Central memory CD8-positive, alpha-beta T cell (primary cell): ENCODE measurements around the gene KSR2.
A peak's percentile ranks its signal among the peaks of the same experiment; 100 is the strongest.
"Not testable (repeated sequence)": the region's sequence is repeated elsewhere in the genome, so short reads cannot be mapped to it uniquely, and the experiment has no call there.

Experiments used
- ATAC-seq: fragments of 150-1000 bp; cut with Tn5 transposase; replicated peaks from 2 replicates; pipeline ENCODE4 v1.10.0; 2022; ENCODE audit warnings: mild to moderate bottlenecking, moderate FRiP score, moderate number of reproducible peaks; ENCODE audit not compliant: poor library complexity, severe bottlenecking; ENCODE audit errors: extremely low read depth
- DNase-seq, 2 donors: peaks; one replicate each; pipeline ENCODE4 v3.0.0; 2021; ENCODE audit warnings: low spot score in 2 of 2
- H3K27ac Mint-ChIP-seq: one replicate; pipeline ENCODE4 v1.8.0; 2022; ENCODE audit warnings: low read depth, mild to moderate bottlenecking, moderate library complexity, mixed read lengths
- H3K27me3 Mint-ChIP-seq: one replicate; pipeline ENCODE4 v1.8.0; 2022; ENCODE audit warnings: mixed read lengths
- H3K36me3 Mint-ChIP-seq: one replicate; pipeline ENCODE4 v1.8.0; 2022; ENCODE audit warnings: mild to moderate bottlenecking, moderate library complexity, mixed read lengths; ENCODE audit not compliant: insufficient read depth
- H3K4me1 Mint-ChIP-seq: one replicate; pipeline ENCODE4 v1.8.0; 2022; ENCODE audit warnings: mixed read lengths
- H3K4me3 Mint-ChIP-seq: one replicate; pipeline ENCODE4 v1.8.0; 2022; ENCODE audit warnings: mild to moderate bottlenecking, moderate library complexity, mixed read lengths
- H3K9me3 Mint-ChIP-seq: one replicate; pipeline ENCODE4 v1.8.0; 2022; ENCODE audit warnings: mixed read lengths

The KSR2 gene

DNA sequence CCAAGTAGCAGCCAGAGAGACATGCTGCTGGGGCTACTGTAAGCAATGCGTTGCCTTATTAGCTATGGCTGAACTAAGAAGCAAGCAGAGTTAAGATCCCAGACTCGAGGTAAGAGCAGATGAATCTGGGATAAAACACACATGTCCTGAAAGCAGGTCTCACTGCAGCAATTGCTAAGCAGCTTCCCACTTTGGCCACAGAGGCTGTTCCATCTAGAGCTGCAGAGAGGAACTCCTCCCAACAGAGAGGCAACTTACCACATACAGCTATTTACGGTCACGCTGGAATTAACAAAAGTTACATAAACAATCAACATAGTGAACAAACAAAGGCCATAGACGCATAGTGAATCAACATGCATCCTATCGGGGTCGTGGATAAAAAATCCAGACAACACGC is 90.2 kb downstream of the KSR2 start:
- Mint-ChIP-seq H3K36me3 (peaks cover 4% of the 10 kb centered on the region), H3K27ac (no peak overlapping the region), H3K9me3 (peaks cover 8% of the 10 kb centered on the region), H3K27me3 (peaks cover 42% of the 10 kb centered on the region), H3K4me3 (no peak overlapping the region), H3K4me1 (peaks cover 8% of the 10 kb centered on the region)
- ATAC-seq, result no peak
- no peak for DNase-seq

DNA sequence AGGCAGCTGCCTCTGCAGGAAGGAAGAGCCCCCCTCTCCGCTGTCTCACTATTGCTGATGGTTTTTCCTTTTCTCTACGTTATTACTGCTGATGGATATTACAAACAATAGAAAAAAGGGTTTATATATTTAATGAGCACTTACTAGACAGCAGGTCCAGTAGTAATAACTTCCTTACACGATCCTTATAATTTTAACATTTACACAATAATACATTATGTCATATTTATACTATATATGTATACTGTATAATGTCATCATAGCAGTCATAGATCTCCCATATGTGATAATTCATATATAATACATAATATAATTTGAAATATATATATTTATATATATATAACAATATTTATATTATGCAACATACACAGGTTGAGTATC is 92.4 kb downstream of the KSR2 start:
- Mint-ChIP-seq H3K27ac (no peak overlapping the region), H3K36me3 (peaks cover 4% of the 10 kb centered on the region), H3K4me1 (peaks cover 8% of the 10 kb centered on the region), H3K4me3 (no peak overlapping the region), H3K27me3 (peaks cover 33% of the 10 kb centered on the region), H3K9me3 (no peaks in the 10 kb centered on the region)
- ATAC-seq (no peak), DNase-seq (no peak)

DNA sequence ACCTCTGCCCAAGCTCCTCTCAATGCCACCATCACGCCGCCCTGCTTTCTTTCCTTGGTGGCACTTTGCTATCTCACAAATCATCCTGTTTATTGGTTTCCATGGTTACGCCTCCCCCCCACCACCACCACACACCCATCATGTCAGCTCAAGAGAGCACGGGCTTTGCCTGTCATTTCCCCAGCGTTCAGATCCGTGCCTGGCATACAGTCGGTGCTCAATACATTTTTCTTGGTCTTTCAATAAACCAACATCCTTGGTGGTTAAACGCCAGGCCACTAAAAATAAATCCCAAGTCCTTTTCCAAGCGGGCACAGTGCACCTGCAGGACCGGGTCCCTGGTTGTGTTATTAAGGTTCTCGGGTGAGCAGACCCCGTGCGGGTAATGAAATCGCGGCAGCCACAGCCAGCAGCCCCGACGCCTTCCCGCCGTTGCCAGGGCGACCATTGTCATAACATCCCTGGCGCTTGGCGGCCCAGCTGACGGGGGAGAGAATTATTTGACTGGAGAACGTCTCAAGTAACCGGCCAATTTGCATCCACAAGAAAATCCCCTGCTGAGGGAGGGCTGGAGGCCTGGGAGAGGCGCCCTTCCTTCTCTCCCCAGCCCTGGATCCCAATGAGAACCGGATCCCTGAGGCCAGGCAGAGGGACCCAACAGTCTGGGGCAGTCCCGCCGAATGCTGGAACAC is 92.9 kb downstream of the KSR2 start:
- Mint-ChIP-seq H3K4me3 (no peak overlapping the region), H3K4me1 (peaks cover 8% of the 10 kb centered on the region), H3K36me3 (peaks cover 4% of the 10 kb centered on the region), H3K27me3 (peaks cover 33% of the 10 kb centered on the region), H3K9me3 (no peaks in the 10 kb centered on the region), H3K27ac (no peak overlapping the region)
- DNase-seq, result no peak
- ATAC-seq, result peak; percentile 43

DNA sequence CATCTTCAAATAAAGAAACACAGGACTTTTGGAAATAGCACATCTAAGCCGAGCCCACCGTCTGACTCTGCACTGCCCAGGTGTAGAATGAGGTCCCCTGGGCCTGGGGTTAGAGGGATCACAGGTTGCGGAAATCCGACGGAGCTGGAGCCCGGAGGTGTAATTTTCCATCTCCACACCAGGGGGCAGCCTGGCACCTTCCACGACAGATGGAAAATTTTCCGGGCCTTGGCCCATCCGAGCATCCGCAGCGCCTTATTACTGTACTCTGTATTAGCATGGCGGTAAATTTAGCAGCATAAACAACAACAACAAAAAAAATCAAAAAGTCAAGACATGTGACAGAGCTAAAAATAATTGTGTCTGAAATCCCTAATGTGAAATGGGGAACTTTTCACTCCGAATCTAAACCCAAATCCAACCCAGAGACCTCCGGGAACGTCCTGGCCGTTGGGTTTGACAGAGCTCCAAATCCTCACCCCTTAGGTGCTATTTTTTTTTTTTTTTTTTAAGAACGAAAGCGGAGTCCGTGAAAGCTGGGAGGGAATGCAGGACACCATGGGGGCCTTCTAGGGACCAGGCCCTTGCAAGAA is 93.9 kb downstream of the KSR2 start:
- H3K27ac Mint-ChIP-seq, result no peak overlapping the region
- peaks cover 8% of the 10 kb centered on the region for H3K4me1 Mint-ChIP-seq
- H3K4me3 Mint-ChIP-seq, result no peak overlapping the region
- no peak for ATAC-seq
- peaks cover 4% of the 10 kb centered on the region for H3K36me3 Mint-ChIP-seq
- peaks cover 40% of the 10 kb centered on the region for H3K27me3 Mint-ChIP-seq
- peak; percentile 17 to 39 for DNase-seq
- H3K9me3 Mint-ChIP-seq, result no peaks in the 10 kb centered on the region

DNA sequence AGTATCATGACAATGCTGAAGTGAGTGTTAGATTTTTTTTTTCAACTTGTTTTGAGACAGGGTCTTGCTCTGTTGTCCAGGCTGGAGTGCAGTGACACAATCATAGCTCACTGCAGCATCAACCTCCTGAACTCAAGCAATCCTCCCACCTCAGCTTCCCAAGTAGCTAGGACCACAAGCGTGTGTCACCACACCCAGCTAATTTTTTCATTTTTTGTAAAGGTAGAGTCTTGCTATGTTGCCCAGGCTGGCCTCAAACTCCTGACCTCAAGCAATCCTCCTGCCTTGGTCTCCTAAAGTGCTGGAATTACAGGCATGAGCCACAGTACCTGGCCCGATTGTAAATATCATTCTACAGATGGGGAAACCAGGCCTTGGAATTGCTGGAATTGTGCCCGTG is 94.6 kb downstream of the KSR2 start:
- not testable (repeated sequence) for H3K36me3 Mint-ChIP-seq, H3K27ac Mint-ChIP-seq, H3K9me3 Mint-ChIP-seq, H3K4me3 Mint-ChIP-seq, DNase-seq, H3K4me1 Mint-ChIP-seq, ATAC-seq
- H3K27me3 Mint-ChIP-seq, result peaks cover 42% of the 10 kb centered on the region

DNA sequence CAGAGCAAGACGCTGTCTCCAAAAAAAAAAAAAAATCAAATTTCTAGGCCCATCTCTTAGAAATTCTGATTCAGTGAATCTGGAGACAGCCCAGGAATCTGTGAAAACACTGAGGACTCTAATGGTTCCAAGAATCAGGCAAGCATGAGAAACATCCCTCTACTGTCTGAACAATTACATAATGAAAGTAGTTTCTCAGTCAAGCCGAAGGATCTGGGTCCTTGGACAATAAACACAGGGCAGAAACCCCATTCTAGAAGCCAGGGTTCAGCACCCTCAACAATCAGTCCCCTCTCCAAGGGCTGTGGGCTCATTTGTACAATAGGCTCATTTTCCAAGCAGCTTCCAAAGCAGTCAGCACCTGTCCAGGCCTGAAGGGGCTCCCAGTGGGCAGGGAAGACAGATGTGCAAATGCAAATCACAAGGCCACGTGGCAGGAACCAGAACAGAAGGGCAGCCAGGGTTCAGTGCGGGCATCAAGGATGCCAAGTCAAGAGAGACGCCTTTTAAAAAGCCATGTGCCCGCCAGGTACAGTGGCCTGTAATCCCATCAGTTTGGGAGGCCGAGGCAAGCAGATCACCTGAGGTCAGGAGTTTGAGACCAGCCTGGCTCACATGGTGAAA is 96.1 kb downstream of the KSR2 start:
- H3K27ac Mint-ChIP-seq, result no peak overlapping the region
- H3K4me1 Mint-ChIP-seq, result peaks cover 8% of the 10 kb centered on the region
- H3K27me3 Mint-ChIP-seq, result peaks cover 32% of the 10 kb centered on the region
- peaks cover 4% of the 10 kb centered on the region for H3K36me3 Mint-ChIP-seq
- no peak overlapping the region for H3K4me3 Mint-ChIP-seq
- DNase-seq, result no peak
- H3K9me3 Mint-ChIP-seq, result no peaks in the 10 kb centered on the region
- no peak for ATAC-seq

DNA sequence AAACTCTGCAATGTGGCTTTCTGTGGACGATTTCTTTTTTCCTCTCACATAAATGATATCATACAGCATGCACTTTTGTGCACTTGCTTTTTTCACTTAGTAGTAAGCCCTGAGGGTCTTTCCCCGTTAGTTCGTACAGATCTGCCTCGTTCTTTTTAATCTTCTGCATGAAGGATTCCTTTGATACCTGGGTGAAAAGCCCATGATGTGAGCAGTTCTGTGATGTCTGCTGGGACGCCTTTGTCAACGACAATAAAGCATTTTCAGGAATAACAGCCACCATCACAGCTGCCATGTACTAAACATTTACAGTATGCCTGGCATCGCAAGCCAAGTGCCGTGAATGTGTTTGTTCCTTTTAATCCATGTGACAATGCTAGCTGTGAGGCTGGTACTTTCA is 99.2 kb downstream of the KSR2 start:
- DNase-seq (no peak), ATAC-seq (no peak)
- peaks cover 36% of the 10 kb centered on the region for H3K27me3 Mint-ChIP-seq
- H3K4me1 Mint-ChIP-seq, result peaks cover 3% of the 10 kb centered on the region
- no peak overlapping the region for H3K27ac Mint-ChIP-seq
- H3K9me3 Mint-ChIP-seq, result no peaks in the 10 kb centered on the region
- H3K4me3 Mint-ChIP-seq, result no peak overlapping the region
- H3K36me3 Mint-ChIP-seq, result no peaks in the 10 kb centered on the region

DNA sequence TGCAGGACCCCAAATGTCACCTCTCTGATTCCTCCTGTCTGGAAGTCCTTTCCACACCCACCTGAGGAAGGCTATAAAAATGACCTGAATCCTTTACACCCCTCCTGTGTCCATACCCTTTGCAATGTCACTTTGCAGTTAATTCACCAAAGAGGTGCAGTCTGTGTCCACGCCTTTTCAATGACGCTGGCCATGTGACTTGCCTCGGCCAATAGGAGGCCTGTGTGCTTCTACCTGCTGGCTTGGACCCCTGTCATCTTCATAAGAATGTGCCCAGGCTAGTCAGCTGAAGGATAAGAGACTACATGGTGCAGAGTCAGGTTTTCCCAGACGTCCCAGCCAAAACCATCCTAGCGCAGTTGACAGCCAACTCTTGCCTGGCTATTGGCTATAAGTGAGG is 101.4 kb downstream of the KSR2 start:
- peaks cover 53% of the 10 kb centered on the region for H3K27me3 Mint-ChIP-seq
- ATAC-seq, result no peak
- H3K36me3 Mint-ChIP-seq, result no peaks in the 10 kb centered on the region
- H3K9me3 Mint-ChIP-seq, result no peaks in the 10 kb centered on the region
- no peak overlapping the region for H3K4me3 Mint-ChIP-seq
- H3K27ac Mint-ChIP-seq, result no peak overlapping the region
- H3K4me1 Mint-ChIP-seq, result no peaks in the 10 kb centered on the region
- DNase-seq, result no peak

DNA sequence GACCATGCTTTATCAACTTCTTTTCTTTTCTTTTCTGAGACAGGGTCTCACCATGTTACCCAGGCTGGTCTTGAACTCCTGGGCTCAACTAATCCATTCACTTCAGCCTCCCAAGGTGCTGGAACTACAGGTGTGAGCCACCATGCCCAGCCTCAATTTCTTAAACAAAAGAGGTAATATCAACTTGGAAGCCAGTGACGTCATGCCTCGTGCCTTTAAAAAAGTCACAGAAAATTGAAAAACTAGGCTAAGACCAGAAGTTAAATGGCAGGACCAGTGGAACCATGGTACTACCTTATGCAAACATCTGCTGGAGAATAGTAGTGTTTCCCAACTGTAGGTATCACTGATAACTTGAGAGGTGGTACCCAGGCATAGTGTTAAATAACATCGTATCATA is 103.3 kb downstream of the KSR2 start:
- H3K4me1 Mint-ChIP-seq, result no peaks in the 10 kb centered on the region
- no peak overlapping the region for H3K27ac Mint-ChIP-seq
- no peak overlapping the region for H3K4me3 Mint-ChIP-seq
- peaks cover 3% of the 10 kb centered on the region for H3K36me3 Mint-ChIP-seq
- no peak for ATAC-seq
- H3K9me3 Mint-ChIP-seq, result no peaks in the 10 kb centered on the region
- H3K27me3 Mint-ChIP-seq, result peaks cover 52% of the 10 kb centered on the region
- DNase-seq, result no peak

DNA sequence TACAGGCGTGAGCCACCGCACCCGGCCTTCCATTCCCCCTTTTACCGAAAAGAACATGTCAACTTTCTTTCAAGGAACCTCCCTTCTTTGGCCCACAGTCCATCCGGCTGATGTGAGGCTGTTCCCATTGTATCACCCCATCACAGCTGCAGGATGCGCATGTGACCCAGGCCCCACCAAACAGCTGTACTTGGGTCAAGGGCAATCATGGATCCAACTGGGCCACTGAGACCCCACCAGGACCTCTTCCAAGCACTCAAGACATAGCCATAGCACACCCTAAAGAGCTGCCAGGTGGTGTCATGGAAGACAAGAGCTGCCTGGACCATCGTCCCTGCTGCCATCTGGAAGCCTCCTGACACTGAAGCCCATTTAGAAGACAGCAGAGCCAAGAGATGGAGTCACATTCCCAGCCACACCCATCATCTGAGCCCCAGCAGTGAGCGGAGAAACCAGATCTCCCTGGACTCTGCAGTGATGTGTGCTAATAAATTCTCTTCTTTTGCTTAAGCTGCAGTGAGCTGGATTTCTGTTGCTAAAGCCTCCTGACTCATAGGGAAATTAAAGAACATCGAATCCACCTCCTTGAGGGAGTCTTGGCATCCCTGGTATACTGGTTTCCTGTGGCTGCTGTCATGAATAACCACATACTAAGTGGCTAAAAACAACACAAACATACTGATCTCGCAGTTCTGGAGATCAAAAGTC is 105.6 kb downstream of the KSR2 start:
- H3K36me3 Mint-ChIP-seq, result peaks cover 3% of the 10 kb centered on the region
- no peaks in the 10 kb centered on the region for H3K9me3 Mint-ChIP-seq
- no peak for ATAC-seq
- peaks cover 44% of the 10 kb centered on the region for H3K27me3 Mint-ChIP-seq
- no peaks in the 10 kb centered on the region for H3K4me1 Mint-ChIP-seq
- no peak overlapping the region for H3K27ac Mint-ChIP-seq
- no peak overlapping the region for H3K4me3 Mint-ChIP-seq
- no peak for DNase-seq

DNA sequence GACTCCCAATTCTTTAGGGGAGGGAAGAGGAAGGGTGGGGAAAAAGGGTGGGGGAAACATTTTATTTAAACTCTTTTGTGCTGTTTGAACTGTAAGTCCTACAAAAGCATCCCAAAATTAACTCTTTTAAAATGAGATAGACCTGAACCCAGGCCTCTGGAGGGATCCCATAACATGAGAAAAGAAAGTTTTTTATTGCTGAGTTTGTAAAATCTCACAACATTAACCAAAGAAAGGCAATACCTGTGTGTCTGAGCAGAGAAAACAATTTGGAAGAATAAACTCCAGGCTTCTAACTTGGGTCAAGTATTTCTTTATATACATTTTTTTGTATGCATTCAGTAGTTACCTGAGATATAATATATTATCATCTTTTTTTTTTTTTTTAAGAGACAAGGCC is 107.1 kb downstream of the KSR2 start:
- DNase-seq (no peak), ATAC-seq (no peak)
- peaks cover 3% of the 10 kb centered on the region for H3K36me3 Mint-ChIP-seq
- H3K27me3 Mint-ChIP-seq, result peaks cover 36% of the 10 kb centered on the region
- H3K9me3 Mint-ChIP-seq, result no peaks in the 10 kb centered on the region
- H3K4me1 Mint-ChIP-seq, result no peaks in the 10 kb centered on the region
- H3K27ac Mint-ChIP-seq, result no peak overlapping the region
- H3K4me3 Mint-ChIP-seq, result no peak overlapping the region

DNA sequence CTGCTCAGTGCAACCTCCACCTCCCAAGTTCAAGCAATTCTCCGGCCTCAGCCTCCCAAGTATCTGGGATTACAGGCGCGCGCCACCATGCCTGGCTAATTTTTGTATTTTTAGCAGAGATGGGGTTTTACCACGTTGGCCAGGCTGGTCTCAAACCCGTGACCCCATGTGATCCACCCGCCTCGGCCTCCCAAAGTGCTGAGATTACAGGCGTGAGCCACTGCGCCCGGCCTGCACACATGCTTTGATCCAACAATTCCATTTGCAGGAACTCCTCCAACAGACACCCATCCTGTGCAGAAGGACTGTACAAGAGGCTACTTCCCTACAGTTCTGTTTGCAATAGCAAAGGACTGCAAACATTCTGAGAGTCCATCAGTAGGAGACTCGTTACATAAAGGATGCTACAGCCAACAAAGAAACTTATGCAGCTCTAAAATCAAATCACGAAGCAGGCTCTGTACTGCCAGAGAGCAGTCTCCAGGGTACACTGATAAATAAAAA is 108.0 kb downstream of the KSR2 start:
- peaks cover 28% of the 10 kb centered on the region for H3K27me3 Mint-ChIP-seq
- H3K36me3 Mint-ChIP-seq, H3K27ac Mint-ChIP-seq, H3K4me1 Mint-ChIP-seq, ATAC-seq, DNase-seq, H3K4me3 Mint-ChIP-seq, H3K9me3 Mint-ChIP-seq: not testable (repeated sequence)
